ENCODE measurements around the gene PLXNC1. TPM values are rescaled to one million over a fixed set of nuclear protein-coding genes. Genes with fewer than 3 reads are reported as not detected.

The PLXNC1 gene
- total and polyA plus RNA-seq, 9 of the 15 experiments (the other 6 are each of a cell fraction or from before 2014, with no cell fraction given) = 0.08 to 0.87 (median 0.28) TPM

- TF ChIP-seq CC2D1A (IDR thresholded peaks at IDR 0.05) = no peak
- no peak for TF ChIP-seq TSC22D4 (tag; IDR thresholded peaks at IDR 0.05)
- no peak for TF ChIP-seq CSDE1 (IDR thresholded peaks at IDR 0.05)
- no peak for TF ChIP-seq ZNF133 (CRISPR knock-in tag; IDR thresholded peaks at IDR 0.05)
- no peak for TF ChIP-seq PHB2 (IDR thresholded peaks at IDR 0.05; ENCODE audit: low read depth)
- no peak for TF ChIP-seq SREBF2 (CRISPR knock-in tag; IDR thresholded peaks at IDR 0.05)
Observed at GRCh38 chr12:94229902-94230301, 81.5 kb downstream of the PLXNC1 start (continued).

- H3K9ac ChIP-seq (ENCODE audit: insufficient read depth in 1 of 2, low read depth in 2 of 2, low read length in 2 of 2) = no peak overlapping the region
- ATAC-seq (no peak), FAIRE-seq (no peak), DNase-seq (ENCODE audit: extremely low read depth in 1 of 4, low spot score in 3 of 4) (no peak)
- no peaks in the 10 kb centered on the region for H3K9me1 ChIP-seq (ENCODE audit: control insufficient read depth, insufficient read depth, low read length)
- no peaks in the 10 kb centered on the region for H3K36me3 ChIP-seq (ENCODE audit: control insufficient read depth, insufficient read depth, low read length)
- in situ Hi-C loops (cut with MboI) (no loop called here), intact Hi-C loops (cut with micrococcal nuclease) (no loop called here)
- H3K4me2 ChIP-seq (ENCODE audit: insufficient read depth, low read length) = no peak overlapping the region
- no peaks in the 10 kb centered on the region for H3K9me3 ChIP-seq (replicated peaks; ENCODE audit: control insufficient read depth, insufficient read depth, low read depth, low read length)
- no peak overlapping the region for H2AFZ ChIP-seq (ENCODE audit: low read depth, low read length)
- H3K27ac ChIP-seq (ENCODE audit: extremely low read depth, low read depth, low read length) = no peak overlapping the region
- 0% methylated on average over 2 of the region's 2 CpGs for WGBS (ENCODE audit: insufficient coverage, low coverage, missing lambda C conversion rate)
- no TSS peak for BruUV-seq (replicated peaks)
- ChIA-PET POLR2A (no interaction called here), CTCF (ENCODE audit: low intra/inter-chr PET ratio) (no interaction called here)
- no peaks in the 10 kb centered on the region; a peak in 1 of 5 replicates for H3K4me1 ChIP-seq (replicated peaks in 1 of 2; ENCODE audit: control insufficient read depth in 2 of 2, insufficient read depth in 2 of 2, low read length in 2 of 2)
- H4K20me1 ChIP-seq (replicated peaks; ENCODE audit: control insufficient read depth, insufficient read depth, low read length) = no peaks in the 10 kb centered on the region
- no peak for TF ChIP-seq BCLAF1 (IDR thresholded peaks at IDR 0.05; ENCODE audit: borderline replicate concordance in 1 of 2, control insufficient read depth in 1 of 2, low read depth in 2 of 2, low read length in 1 of 2)
- peaks cover 22 to 38% of the 10 kb centered on the region in 2 experiments for H3K27me3 ChIP-seq (ENCODE audit: control insufficient read depth in 2 of 2, insufficient read depth in 2 of 2, low read length in 2 of 2)
- no peaks in the 10 kb centered on the region for H3K79me2 ChIP-seq (ENCODE audit: control insufficient read depth, insufficient read depth, low read length)
- no peak overlapping the region for H3K4me3 ChIP-seq
Observed at GRCh38 chr12:94230357-94230905, 82.1 kb downstream of the PLXNC1 start.

Measured in K562 (cell line).